ENCODE data around the gene C1orf21. TPM values are rescaled to one million over a fixed set of nuclear protein-coding genes. Genes with fewer than 3 reads are reported as not detected.

C1orf21 gene
- total and polyA plus RNA-seq, 2 of the 4 experiments (the other 2 are of a cell fraction): 6.4 to 9.9 TPM

DNA sequence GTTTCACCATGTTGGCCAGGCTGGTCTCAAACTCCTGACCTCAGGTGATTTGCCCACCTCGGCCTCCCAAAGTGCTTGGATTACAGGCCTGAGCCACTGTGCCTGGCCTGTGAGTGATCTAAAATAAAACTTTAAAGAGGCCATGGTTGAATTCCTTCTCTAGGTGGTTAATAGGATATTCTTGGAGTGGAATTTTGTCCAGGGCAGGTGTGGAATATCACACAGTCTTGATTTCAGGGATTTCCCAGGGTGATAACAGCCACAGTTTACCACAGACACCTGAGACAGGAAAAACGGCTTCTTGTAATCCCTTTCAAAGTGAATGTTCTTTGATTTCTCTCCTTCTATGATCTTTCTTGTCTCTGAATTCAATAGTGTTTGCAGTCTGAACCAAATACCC is 32.1 kb upstream of the C1orf21 start:
- Histone ChIP-seq H4K8ac (ENCODE audit: low read depth in 2 of 2, low read length in 2 of 2) (no peak overlapping the region), H2AFZ (replicated peaks; ENCODE audit: low read length, poor library complexity) (no peak overlapping the region), H3K4me1 (ENCODE audit: control insufficient read depth, insufficient read depth, low read length) (no peaks in the 10 kb centered on the region), H3K9me3 (ENCODE audit: control insufficient read depth, insufficient read depth, low read length) (0 out of 2 replicates have a peak, but pooled peaks cover 2% of the 10 kb centered on the region), H4K20me1 (ENCODE audit: insufficient read depth, low read length) (no peaks in the 10 kb centered on the region), H2BK15ac (ENCODE audit: low read depth, low read length) (no peak overlapping the region), H4K5ac (ENCODE audit: low read depth, low read length) (no peak overlapping the region), H3K4me2 (ENCODE audit: low read depth, low read length) (no peak overlapping the region), H3K27ac (ENCODE audit: insufficient read depth, low read length) (no peak overlapping the region), H3K56ac (ENCODE audit: extremely low read depth, insufficient read depth, low read length) (no peak overlapping the region), H3K4me3 (ENCODE audit: insufficient read depth, low read depth, low read length) (no peak overlapping the region), H3K9ac (ENCODE audit: low read depth, low read length) (no peak overlapping the region), H3K9me1 (ENCODE audit: insufficient read depth, low read length) (no peaks in the 10 kb centered on the region), H2BK20ac (ENCODE audit: low read depth, low read length) (no peak overlapping the region), H3K79me1 (ENCODE audit: low read depth in 1 of 2, low read length in 2 of 2) (no peaks in the 10 kb centered on the region), H2BK5ac (ENCODE audit: low read depth, low read length, poor library complexity, severe bottlenecking) (no peak overlapping the region), H3K18ac (ENCODE audit: low read depth, low read length) (no peak overlapping the region), H3K36me3 (ENCODE audit: control insufficient read depth, insufficient read depth, low read length) (no peaks in the 10 kb centered on the region), H2AK5ac (ENCODE audit: low read depth, low read length) (no peak overlapping the region), H3K27me3 (ENCODE audit: control insufficient read depth, insufficient read depth, low read length) (peaks cover 32% of the 10 kb centered on the region), H3K14ac (replicated peaks; ENCODE audit: low read depth, low read length) (no peak overlapping the region), H4K91ac (ENCODE audit: insufficient read depth, low read depth, low read length) (no peak overlapping the region), H2AK9ac (replicated peaks; ENCODE audit: low read depth, low read length, poor library complexity) (no peak overlapping the region), H3K4ac (ENCODE audit: low read depth, low read length) (no peak overlapping the region), H2BK120ac (ENCODE audit: low read depth, low read length) (no peak overlapping the region), H3K23ac (ENCODE audit: low read depth, low read length) (no peak overlapping the region)
- DNase-seq (no peak), ATAC-seq (ENCODE audit: low read depth) (no peak)
- intact Hi-C loops (cut with micrococcal nuclease) (no loop called here), in situ Hi-C loops (cut with MboI; ENCODE audit: low sequenced_read_pairs) (no loop called here), dilution Hi-C loops (cut with HindIII; ENCODE audit: low sequenced_read_pairs, unreplicated experiment) (no loop called here)
- 60% methylated on average over 1 of the region's 2 CpGs; no CpG with 5 or more reads in 1 of the 2 experiments for WGBS, 2 experiments (ENCODE audit: extremely low coverage in 2 of 2, insufficient read length in 1 of 2)
- POLR2A ChIA-PET (ENCODE audit: unreplicated experiment): no interaction called here
- TF ChIP-seq, protein P1, sequence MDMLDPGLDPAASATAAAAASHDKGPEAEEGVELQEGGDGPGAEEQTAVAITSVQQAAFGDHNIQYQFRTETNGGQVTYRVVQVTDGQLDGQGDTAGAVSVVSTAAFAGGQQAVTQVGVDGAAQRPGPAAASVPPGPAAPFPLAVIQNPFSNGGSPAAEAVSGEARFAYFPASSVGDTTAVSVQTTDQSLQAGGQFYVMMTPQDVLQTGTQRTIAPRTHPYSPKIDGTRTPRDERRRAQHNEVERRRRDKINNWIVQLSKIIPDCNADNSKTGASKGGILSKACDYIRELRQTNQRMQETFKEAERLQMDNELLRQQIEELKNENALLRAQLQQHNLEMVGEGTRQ (IDR thresholded peaks at IDR 0.05; ENCODE audit: low read depth, low read length): no peak
- TF ChIP-seq SMC3 (IDR thresholded peaks at IDR 0.05; ENCODE audit: low read depth, low read length) (no peak), MAZ (IDR thresholded peaks at IDR 0.05; ENCODE audit: borderline replicate concordance, low read depth, low read length) (no peak), POLR2A (IDR thresholded peaks at IDR 0.05; ENCODE audit: low read depth, low read length) (no peak), RFX5 (IDR thresholded peaks at IDR 0.05; ENCODE audit: low read depth, low read length) (no peak), CHD1 (IDR thresholded peaks at IDR 0.05; ENCODE audit: low read depth, low read length) (no peak), MAFK (IDR thresholded peaks at IDR 0.05; ENCODE audit: low read depth, low read length) (no peak), RAD21 (IDR thresholded peaks at IDR 0.05; ENCODE audit: low read length) (no peak), FOS (IDR thresholded peaks at IDR 0.05; ENCODE audit: low read depth, low read length) (no peak), BHLHE40 (IDR thresholded peaks at IDR 0.05; ENCODE audit: low read depth, low read length) (no peak), NFE2L2 (IDR thresholded peaks at IDR 0.05; ENCODE audit: low read depth, low read length) (no peak), MXI1 (IDR thresholded peaks at IDR 0.05; ENCODE audit: borderline replicate concordance, low read depth, low read length) (no peak)
- TF ChIP-seq, protein P2, sequence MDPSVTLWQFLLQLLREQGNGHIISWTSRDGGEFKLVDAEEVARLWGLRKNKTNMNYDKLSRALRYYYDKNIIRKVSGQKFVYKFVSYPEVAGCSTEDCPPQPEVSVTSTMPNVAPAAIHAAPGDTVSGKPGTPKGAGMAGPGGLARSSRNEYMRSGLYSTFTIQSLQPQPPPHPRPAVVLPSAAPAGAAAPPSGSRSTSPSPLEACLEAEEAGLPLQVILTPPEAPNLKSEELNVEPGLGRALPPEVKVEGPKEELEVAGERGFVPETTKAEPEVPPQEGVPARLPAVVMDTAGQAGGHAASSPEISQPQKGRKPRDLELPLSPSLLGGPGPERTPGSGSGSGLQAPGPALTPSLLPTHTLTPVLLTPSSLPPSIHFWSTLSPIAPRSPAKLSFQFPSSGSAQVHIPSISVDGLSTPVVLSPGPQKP (IDR thresholded peaks at IDR 0.05; ENCODE audit: borderline replicate concordance, low read depth, low read length): no peak
- TF ChIP-seq, protein P3, sequence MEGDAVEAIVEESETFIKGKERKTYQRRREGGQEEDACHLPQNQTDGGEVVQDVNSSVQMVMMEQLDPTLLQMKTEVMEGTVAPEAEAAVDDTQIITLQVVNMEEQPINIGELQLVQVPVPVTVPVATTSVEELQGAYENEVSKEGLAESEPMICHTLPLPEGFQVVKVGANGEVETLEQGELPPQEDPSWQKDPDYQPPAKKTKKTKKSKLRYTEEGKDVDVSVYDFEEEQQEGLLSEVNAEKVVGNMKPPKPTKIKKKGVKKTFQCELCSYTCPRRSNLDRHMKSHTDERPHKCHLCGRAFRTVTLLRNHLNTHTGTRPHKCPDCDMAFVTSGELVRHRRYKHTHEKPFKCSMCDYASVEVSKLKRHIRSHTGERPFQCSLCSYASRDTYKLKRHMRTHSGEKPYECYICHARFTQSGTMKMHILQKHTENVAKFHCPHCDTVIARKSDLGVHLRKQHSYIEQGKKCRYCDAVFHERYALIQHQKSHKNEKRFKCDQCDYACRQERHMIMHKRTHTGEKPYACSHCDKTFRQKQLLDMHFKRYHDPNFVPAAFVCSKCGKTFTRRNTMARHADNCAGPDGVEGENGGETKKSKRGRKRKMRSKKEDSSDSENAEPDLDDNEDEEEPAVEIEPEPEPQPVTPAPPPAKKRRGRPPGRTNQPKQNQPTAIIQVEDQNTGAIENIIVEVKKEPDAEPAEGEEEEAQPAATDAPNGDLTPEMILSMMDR (conservative IDR thresholded peaks at IDR 0.05; ENCODE audit: low read depth, low read length): no peak
- CTCF ChIA-PET: no interaction called here
- BruUV-seq (replicated peaks): no TSS peak
